Small intestine (tissue), 7 donors: ENCODE data around the gene KRTAP5-6. TPM values are rescaled to one million over a fixed set of nuclear protein-coding genes. Genes with fewer than 3 reads are reported as not detected.
A peak's percentile ranks its signal among the peaks of the same experiment; 100 is the strongest.

Experiments
- DNase-seq, 2 donors: peaks; one replicate each; pipeline versions ENCODE4 v3.0.0 to v3.0.0-alpha.2; 2013
- FAIRE-seq: peaks from 2 replicates; lab custom pipeline; 2012; peaks lifted over from hg19 to GRCh38; lab: Jason Lieb, UNC
- H3K27ac ChIP-seq, 3 donors: one replicate each; pipeline ENCODE4 v1.5.1; 2013; ENCODE audit warnings: low read length in 2 of 3, mild to moderate bottlenecking in 2 of 3, control low read depth in 1 of 3, inconsistent platforms in 1 of 3, low read depth in 1 of 3, moderate library complexity in 1 of 3
- H3K27me3 ChIP-seq, 3 donors: one replicate each; pipeline ENCODE4 v1.6.1; 2013; ENCODE audit warnings: low read length in 3 of 3, inconsistent platforms in 1 of 3; ENCODE audit not compliant: control insufficient read depth in 3 of 3, insufficient read depth in 3 of 3
- H3K36me3 ChIP-seq, 3 donors: one replicate each; pipeline ENCODE4 v1.6.1; 2013; ENCODE audit warnings: low read length in 3 of 3, inconsistent platforms in 1 of 3, low read depth in 1 of 3, mild to moderate bottlenecking in 1 of 3, moderate library complexity in 1 of 3; ENCODE audit not compliant: control insufficient read depth in 3 of 3, insufficient read depth in 2 of 3
- H3K4me1 ChIP-seq, 3 donors: one replicate each; pipeline ENCODE4 v1.6.1; 2013; ENCODE audit warnings: low read length in 2 of 3, inconsistent platforms in 1 of 3, low read depth in 1 of 3, mild to moderate bottlenecking in 1 of 3, moderate library complexity in 1 of 3; ENCODE audit not compliant: control insufficient read depth in 3 of 3, insufficient read depth in 2 of 3
- H3K4me3 ChIP-seq, 3 donors: one replicate each; pipeline ENCODE4 v1.5.1; 2013; ENCODE audit warnings: low read length in 3 of 3, control low read depth in 1 of 3, inconsistent platforms in 1 of 3, low read depth in 1 of 3, mild to moderate bottlenecking in 1 of 3, moderate library complexity in 1 of 3
- H3K9me3 ChIP-seq, 2 donors: one replicate each; pipeline ENCODE4 v1.6.1; 2013; ENCODE audit warnings: low read depth in 1 of 2, low read length in 1 of 2; ENCODE audit not compliant: control insufficient read depth in 2 of 2, insufficient read depth in 1 of 2
- whole genome bisulfite sequencing, 3 donors: extraction: QIAGEN DNeasy Blood & Tissue Kit; methylation state at CpG; one replicate each; pipeline ENCODE4 v1.1.7; 2013; 5-methylcytosine and 5-hydroxymethylcytosine counted together
- polyA plus RNA-seq, 4 donors: library from polyadenylated mRNA; stranded (reverse) in 3 of 4; unstranded in 1 of 4; fragments of 200-250 nt in 3 of 4; fragments of 120-200 nt in 1 of 4; gene quantifications; one replicate each; pipeline versions ENCODE4 v1.2.1 to v1.2.3, GENCODE V29; 2013
- donor health status: healthy with polysubstance abuse.
- donor health status: control.
- donor health status: control.
- donor health status: Bipolar disorder and iron deficiency.
- donor health status: healthy.

KRTAP5-6 gene
- polyA plus RNA-seq, 4 donors: not detected

- no peak for FAIRE-seq
- H3K36me3 ChIP-seq: no peaks in the 10 kb centered on the region
- WGBS, 3 donors: 45 to 78% (median 61%) methylated on average over 16 of the region's 16 CpGs
- H3K27me3 ChIP-seq: no peaks in the 10 kb centered on the region
- H3K27ac ChIP-seq: peak overlapping the region in 1 of 3 donors; percentile 37
- peaks cover 0 to 7% of the 10 kb centered on the region in 2 donors for H3K9me3 ChIP-seq
- H3K4me1 ChIP-seq: peaks cover 0 to 46% (median 4%) of the 10 kb centered on the region in 3 donors
- H3K4me3 ChIP-seq: no peak overlapping the region
- DNase-seq: peak in 1 of 2 donors; percentile 11
These were observed 4.9 kb upstream of the KRTAP5-6 start for GRCh38 chr11:1691878-1692707.

GRCh38 chr11:1692708-1693326 lies 4.2 kb upstream of the KRTAP5-6 start:
- H3K36me3 ChIP-seq: no peaks in the 10 kb centered on the region
- no peak overlapping the region for H3K27ac ChIP-seq
- peaks cover 0 to 7% of the 10 kb centered on the region in 2 donors for H3K9me3 ChIP-seq
- peak overlapping the region in 1 of 3 donors; percentile 29 for H3K4me3 ChIP-seq
- 36 to 53% (median 43%) methylated on average over 20 of the region's 20 CpGs for WGBS, 3 donors
- peaks cover 0 to 46% (median 4%) of the 10 kb centered on the region in 3 donors for H3K4me1 ChIP-seq
- DNase-seq (no peak), FAIRE-seq (no peak)
- H3K27me3 ChIP-seq: no peaks in the 10 kb centered on the region

GRCh38 chr11:1693327-1694063 lies 3.5 kb upstream of the KRTAP5-6 start:
- FAIRE-seq: no peak
- peak; percentile 60 to 87 for DNase-seq
- H3K4me3 ChIP-seq: peak overlapping the region in 2 of 3 donors; percentile 27 to 29
- H3K9me3 ChIP-seq: peaks cover 0 to 4% of the 10 kb centered on the region in 2 donors
- H3K4me1 ChIP-seq: peaks cover 0 to 46% (median 4%) of the 10 kb centered on the region in 3 donors
- H3K27me3 ChIP-seq: no peaks in the 10 kb centered on the region
- H3K36me3 ChIP-seq: no peaks in the 10 kb centered on the region
- 4 to 14% (median 12%) methylated on average over 34 to 37 of the region's 37 CpGs for WGBS, 3 donors
- H3K27ac ChIP-seq: peak overlapping the region in 1 of 3 donors; percentile 45

DNA sequence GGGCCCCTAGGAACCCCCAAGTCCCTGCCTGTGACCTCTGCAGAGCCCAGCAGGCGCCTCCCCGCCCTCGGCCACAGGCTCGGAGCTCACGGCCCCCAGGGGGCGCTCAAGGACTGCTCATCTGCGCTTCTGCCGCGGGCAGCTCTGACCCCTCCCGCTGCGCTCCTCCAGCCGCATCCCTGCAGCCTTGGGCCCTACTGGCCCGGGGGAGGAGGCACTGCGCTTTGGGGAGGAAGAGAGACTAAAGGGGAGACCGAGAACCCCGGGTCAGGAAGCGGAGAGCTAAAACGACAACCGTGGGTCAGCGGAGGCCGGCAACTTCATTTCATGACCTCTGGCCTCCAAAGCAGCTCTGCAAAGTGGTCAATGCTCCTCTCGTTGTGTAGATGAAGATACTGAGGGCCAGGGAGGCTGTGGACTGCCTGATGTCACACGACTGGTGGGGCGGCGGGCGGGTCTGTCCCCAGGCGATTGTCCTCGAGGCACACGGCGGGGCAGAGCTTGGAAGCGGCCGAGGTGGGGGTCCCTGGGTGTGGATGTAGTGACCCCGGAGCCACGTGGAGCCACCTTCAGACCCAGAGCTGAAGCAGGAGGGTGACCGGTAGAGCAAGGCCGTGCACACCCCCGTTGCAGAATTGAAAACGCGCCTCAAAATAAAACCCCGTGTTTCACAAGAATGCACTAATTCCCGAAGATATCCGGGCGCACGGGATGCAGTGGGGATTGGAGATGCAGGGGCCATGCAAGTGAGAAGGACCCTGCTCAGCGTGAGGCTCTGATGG lies 2.7 kb upstream of the KRTAP5-6 start:
- peaks cover 0 to 46% (median 4%) of the 10 kb centered on the region in 3 donors for H3K4me1 ChIP-seq
- peak overlapping the region in 1 of 3 donors; percentile 45 for H3K27ac ChIP-seq
- peak overlapping the region in 2 of 3 donors; percentile 27 to 29 for H3K4me3 ChIP-seq
- no peak for FAIRE-seq
- DNase-seq: peak; percentile 73 to 92
- peaks cover 0 to 4% of the 10 kb centered on the region in 2 donors for H3K9me3 ChIP-seq
- WGBS, 3 donors: 42 to 48% (median 44%) methylated on average over 42 to 45 of the region's 45 CpGs
- no peaks in the 10 kb centered on the region for H3K36me3 ChIP-seq
- no peaks in the 10 kb centered on the region for H3K27me3 ChIP-seq

DNA sequence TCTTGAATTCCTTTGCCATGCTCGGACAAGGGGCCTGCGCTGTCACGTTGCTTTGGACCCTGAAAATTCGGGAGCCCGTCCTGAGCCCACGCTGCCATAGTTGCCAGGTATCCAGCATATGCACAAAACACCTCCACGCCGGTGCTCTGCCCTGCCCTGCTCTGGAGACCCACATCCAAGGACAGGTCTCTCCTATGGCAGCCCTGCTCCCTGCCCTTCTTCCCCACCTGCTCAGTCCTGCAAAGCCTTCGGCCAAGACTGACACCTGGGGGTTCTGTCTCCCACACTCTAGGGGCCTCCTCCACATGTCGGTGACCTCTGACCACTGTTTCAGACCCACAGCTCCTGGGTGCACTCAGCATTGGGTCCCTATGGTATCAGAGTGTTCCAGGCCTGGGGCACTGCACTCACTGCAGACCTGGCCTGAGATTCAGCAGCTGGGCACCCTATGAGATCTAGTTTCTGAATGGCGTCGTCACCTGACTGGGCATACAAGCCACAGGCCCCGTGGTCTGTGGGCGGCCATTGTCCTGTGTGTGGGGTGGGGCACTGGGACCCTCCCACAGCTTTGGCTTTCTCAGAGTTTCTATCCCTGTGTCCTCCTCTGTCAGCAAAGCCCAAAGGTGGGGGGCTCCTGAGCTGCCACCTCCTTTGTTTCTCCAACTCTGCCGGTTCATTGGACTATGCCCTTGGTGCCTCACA lies 2.0 kb upstream of the KRTAP5-6 start:
- H3K36me3 ChIP-seq: no peaks in the 10 kb centered on the region
- DNase-seq (no peak), FAIRE-seq (no peak)
- no peaks in the 10 kb centered on the region for H3K27me3 ChIP-seq
- H3K9me3 ChIP-seq: peaks cover 0 to 4% of the 10 kb centered on the region in 2 donors
- no peak overlapping the region for H3K27ac ChIP-seq
- H3K4me3 ChIP-seq: no peak overlapping the region
- H3K4me1 ChIP-seq: peaks cover 0 to 44% (median 4%) of the 10 kb centered on the region in 3 donors
- WGBS, 3 donors: 72 to 91% (median 81%) methylated on average over 15 of the region's 15 CpGs

DNA sequence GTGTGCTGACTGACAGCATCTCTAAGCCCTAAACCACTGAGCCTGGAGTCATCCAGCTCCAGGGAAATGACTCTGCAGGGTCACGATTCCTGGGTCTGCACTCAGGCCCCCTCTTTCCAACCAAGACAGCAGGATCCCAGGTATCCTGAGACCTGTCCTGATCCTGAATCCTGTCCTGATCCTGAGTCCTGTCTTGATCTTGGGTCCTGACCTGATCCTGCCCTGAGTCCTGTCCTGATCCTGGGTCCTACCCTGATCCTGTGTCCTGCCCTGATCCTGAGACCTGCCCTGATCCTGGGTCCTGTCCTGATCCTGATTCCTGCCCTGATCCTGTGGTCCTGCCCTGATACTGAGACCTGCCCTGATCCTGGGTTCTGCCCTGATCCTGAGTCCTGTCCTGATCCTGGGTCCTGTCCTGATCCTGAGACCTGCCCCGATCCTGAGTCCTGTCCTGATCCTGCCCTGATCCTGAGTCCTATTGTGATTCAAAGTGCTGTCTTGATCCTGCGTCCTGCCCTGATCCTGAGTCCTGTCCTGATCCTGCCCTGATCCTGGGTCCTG lies 1.4 kb upstream of the KRTAP5-6 start:
- H3K4me3 ChIP-seq: no peak overlapping the region
- DNase-seq (no peak), FAIRE-seq (no peak)
- no peaks in the 10 kb centered on the region for H3K36me3 ChIP-seq
- peaks cover 0 to 38% (median 4%) of the 10 kb centered on the region in 3 donors for H3K4me1 ChIP-seq
- no peak overlapping the region for H3K27ac ChIP-seq
- 86 to 92% (median 90%) methylated on average over 3 of the region's 3 CpGs for WGBS, 3 donors
- no peaks in the 10 kb centered on the region for H3K27me3 ChIP-seq
- H3K9me3 ChIP-seq: peaks cover 0 to 4% of the 10 kb centered on the region in 2 donors

GRCh38 chr11:1699771-1700170 lies 2.8 kb downstream of the KRTAP5-6 start:
- peaks cover 0 to 11% of the 10 kb centered on the region in 2 donors for H3K9me3 ChIP-seq
- 45 to 81% (median 62%) methylated on average over 5 of the region's 5 CpGs for WGBS, 3 donors
- FAIRE-seq: no peak

More at GRCh38 chr11:1699771-1700170, 2.8 kb downstream of the KRTAP5-6 start:
- DNase-seq: no peak
- Histone ChIP-seq H3K27me3 (peaks cover 0 to 5% (median 4%) of the 10 kb centered on the region in 3 donors), H3K36me3 (no peaks in the 10 kb centered on the region), H3K4me3 (no peak overlapping the region), H3K4me1 (no peaks in the 10 kb centered on the region), H3K27ac (no peak overlapping the region)
